AG04450 (cell line): ENCODE results near the gene GMDS. TPM values are rescaled to one million over a fixed set of nuclear protein-coding genes. Genes with fewer than 3 reads are reported as not detected.

Experiments used
- CTCF ChIA-PET: fragments of 300-600, 350-600 bp; formaldehyde crosslinking; extraction: SDS; loops from one replicate; lab custom pipeline; 2022; ENCODE audit warnings: antibody characterized with exemption, inconsistent platforms; lab: Charles Lee
- POLR2A ChIA-PET: fragments of 350-600 bp; formaldehyde crosslinking; extraction: SDS; loops from one replicate; lab custom pipeline; 2021; ENCODE audit warnings: antibody characterized with exemption, inconsistent platforms; lab: Yijun Ruan, JAX
- DNase-seq: peaks from one replicate; pipeline ENCODE4 v3.0.0-alpha.2; 2011; ENCODE audit warnings: low read depth, low spot score
- H3K27ac ChIP-seq: one replicate; pipeline ENCODE4 v1.5.1; 2012; ENCODE audit warnings: low read depth, low read length, control low read depth
- H3K27me3 ChIP-seq: one replicate; pipeline ENCODE4 v1.6.0; 2012; ENCODE audit warnings: low read length; ENCODE audit not compliant: control insufficient read depth, insufficient read depth
- H3K4me3 ChIP-seq: 2 replicates; pipeline ENCODE4 v1.5.1; 2011; ENCODE audit warnings: mild to moderate bottlenecking, low read depth, low read length, control low read depth
- H3K9me3 ChIP-seq: 2 replicates; pipeline ENCODE4 v1.5.1; 2012; ENCODE audit warnings: low read length; ENCODE audit not compliant: control insufficient read depth, insufficient read depth
- CTCF ChIP-seq: IDR thresholded peaks from 2 replicates; pipeline ENCODE4 v1.5.1; 2011; ENCODE audit warnings: low read depth, low read length, control low read depth, inconsistent platforms
- polyA plus RNA-seq: library from polyadenylated mRNA; depleted of rRNA; stranded (reverse); fragments of >200 nt; gene quantifications from 2 replicates; pipeline ENCODE4 v1.2.3, GENCODE V29; 2011

GMDS gene
- polyA plus RNA-seq, 1 experiment: 26.4 TPM

GRCh38 chr6:1966713-1967112, 278.7 kb downstream of the GMDS start:
- POLR2A ChIA-PET: no interaction called here

GRCh38 chr6:1965596-1966224, 279.7 kb downstream of the GMDS start:
- no peak for DNase-seq
- POLR2A ChIA-PET: no interaction called here
- no peaks in the 10 kb centered on the region for H3K9me3 ChIP-seq
- H3K27ac ChIP-seq: no peak overlapping the region
- CTCF ChIA-PET: no interaction called here
- H3K4me3 ChIP-seq: no peak overlapping the region
- no peak for TF ChIP-seq CTCF
- H3K27me3 ChIP-seq: no peaks in the 10 kb centered on the region

More at GRCh38 chr6:1966713-1967112, 278.7 kb downstream of the GMDS start:
- H3K27ac ChIP-seq: no peak overlapping the region
- no peaks in the 10 kb centered on the region for H3K27me3 ChIP-seq
- TF ChIP-seq CTCF: no peak
- CTCF ChIA-PET: no interaction called here
- no peak overlapping the region for H3K4me3 ChIP-seq
- no peak for DNase-seq
- H3K9me3 ChIP-seq: no peaks in the 10 kb centered on the region

DNA sequence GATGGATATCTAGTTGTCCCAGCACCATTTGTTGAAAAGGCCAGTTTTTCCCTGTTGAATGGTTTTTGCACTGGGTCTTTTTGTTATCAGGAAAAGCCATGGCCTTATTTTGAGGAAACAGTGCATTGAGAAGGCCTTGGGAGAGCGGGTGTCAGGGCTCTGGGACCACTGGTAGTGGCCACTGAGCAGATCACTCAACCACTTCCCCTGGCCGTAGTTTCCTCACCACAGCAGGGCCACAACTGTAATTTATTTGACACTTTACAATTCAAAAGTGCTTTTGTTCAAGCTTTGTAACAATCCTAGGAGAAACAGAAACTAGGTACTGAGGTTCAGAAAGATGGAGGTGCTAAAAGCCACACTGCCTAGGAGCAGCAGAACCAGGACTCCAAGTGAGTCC, 281.8 kb downstream of the GMDS start:
- ChIA-PET POLR2A (interaction anchor here (0.7 kb wide), 1 partner anchor 260 kb away, joined by 3 read pairs; no protein-coding TSS in a partner anchor), CTCF (no interaction called here)
- no peaks in the 10 kb centered on the region for H3K9me3 ChIP-seq

DNA sequence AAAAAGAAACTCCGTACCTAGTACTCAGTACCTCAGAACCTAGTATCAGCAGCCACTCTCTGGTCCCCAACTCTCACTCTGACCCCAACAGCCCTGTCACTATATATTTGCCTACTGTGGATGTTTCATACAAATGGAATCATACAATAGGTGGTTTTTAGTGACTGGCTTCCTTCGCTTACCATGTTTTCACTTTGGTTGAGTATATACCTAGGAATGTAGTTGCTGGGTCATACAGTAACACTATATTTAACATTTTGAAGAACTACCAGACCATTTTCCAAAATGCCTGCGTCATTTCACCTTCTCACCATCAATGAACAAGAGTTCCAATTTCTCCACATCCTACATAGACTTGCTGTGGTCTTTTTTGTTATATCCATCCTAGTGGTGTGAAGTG, 283.2 kb downstream of the GMDS start:
- CTCF ChIA-PET: no interaction called here
- no peak for TF ChIP-seq CTCF
- DNase-seq: no peak

More for the DNA sequence above, 281.8 kb downstream of the GMDS start:
- Histone ChIP-seq H3K4me3 (no peak overlapping the region), H3K27ac (no peak overlapping the region), H3K27me3 (no peaks in the 10 kb centered on the region)
- no peak for TF ChIP-seq CTCF
- no peak for DNase-seq

DNA sequence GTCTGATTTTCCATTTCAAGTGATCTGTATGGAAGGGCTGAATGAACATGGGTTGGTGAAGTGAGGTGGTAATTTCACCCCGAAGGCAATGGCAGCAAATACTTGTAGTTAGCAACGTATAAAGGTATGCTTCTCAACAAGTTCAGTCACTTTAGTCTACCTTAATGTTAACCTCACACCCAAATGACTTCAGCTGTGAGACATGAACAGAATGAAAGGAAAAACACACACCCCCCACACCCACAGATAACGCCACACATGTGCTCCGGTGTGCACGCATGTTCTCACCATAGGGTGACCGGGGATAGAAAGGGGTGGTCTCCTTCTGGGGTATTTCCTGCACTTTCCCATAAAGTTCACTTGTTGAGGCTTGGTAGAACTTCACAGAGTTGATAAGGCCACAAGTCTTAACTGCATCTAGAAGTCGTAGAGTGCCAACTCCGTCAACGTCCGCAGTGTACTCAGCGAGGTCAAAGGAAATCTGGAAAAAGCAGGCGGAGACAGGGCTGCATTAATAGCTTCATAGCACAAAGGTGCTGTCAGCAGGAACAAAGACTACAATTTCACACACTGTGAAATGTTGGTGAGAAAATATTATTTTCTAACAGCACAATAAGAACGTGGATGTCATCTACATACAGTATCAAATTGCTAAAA, 284.8 kb downstream of the GMDS start:
- no peak for TF ChIP-seq CTCF
- POLR2A ChIA-PET: no interaction called here
- DNase-seq: no peak
- Histone ChIP-seq H3K9me3 (no peaks in the 10 kb centered on the region), H3K4me3 (no peak overlapping the region), H3K27ac (no peak overlapping the region), H3K27me3 (no peaks in the 10 kb centered on the region)
- CTCF ChIA-PET: no interaction called here

More for the DNA sequence above, 283.2 kb downstream of the GMDS start:
- no peaks in the 10 kb centered on the region for H3K27me3 ChIP-seq
- no peaks in the 10 kb centered on the region for H3K9me3 ChIP-seq
- H3K4me3 ChIP-seq: no peak overlapping the region
- no peak overlapping the region for H3K27ac ChIP-seq
- POLR2A ChIA-PET: no interaction called here
